HepG2 (cell line): ENCODE measurements around the gene PIGX. TPM values are rescaled to one million over a fixed set of nuclear protein-coding genes. Genes with fewer than 3 reads are reported as not detected.

Experiments used
- BCL6 ChIP-seq: IDR thresholded peaks from 2 replicates; pipeline ENCODE4 v1.6.1; 2016; ENCODE audit warnings: missing genetic modification reagents, missing compliant biosample characterization
- DDIT3 ChIP-seq: sonication (generic); formaldehyde crosslinking; IDR thresholded peaks from 2 replicates; pipeline ENCODE4 v1.4.0; 2020; ENCODE audit warnings: mild to moderate bottlenecking, missing genetic modification reagents
- GPBP1L1 ChIP-seq: sonication (generic); formaldehyde crosslinking; IDR thresholded peaks from 2 replicates; pipeline ENCODE4 v1.5.0; 2020; ENCODE audit warnings: mild to moderate bottlenecking, missing genetic modification reagents
- HMGA1 ChIP-seq: sonication (generic); formaldehyde crosslinking; conservative IDR thresholded peaks from 2 replicates; pipeline ENCODE4 v1.4.0; 2020; ENCODE audit warnings: missing genetic modification reagents
- HMGXB3 ChIP-seq: sonication (generic); formaldehyde crosslinking; IDR thresholded peaks from 2 replicates; pipeline ENCODE4 v1.4.0; 2020; ENCODE audit warnings: missing genetic modification reagents, borderline replicate concordance
- MTERF4 ChIP-seq: sonication (generic); formaldehyde crosslinking; IDR thresholded peaks from 2 replicates; pipeline ENCODE4 v1.8.0; 2023; ENCODE audit warnings: mild to moderate bottlenecking, missing genetic modification reagents
- PATZ1 ChIP-seq: sonication (generic); formaldehyde crosslinking; IDR thresholded peaks from 2 replicates; pipeline ENCODE4 v1.4.0; 2020; ENCODE audit warnings: missing genetic modification reagents
- TFDP1 ChIP-seq: IDR thresholded peaks from 2 replicates; pipeline ENCODE4 v1.6.1; 2016; ENCODE audit warnings: missing compliant biosample characterization, missing genetic modification reagents, borderline replicate concordance
- THAP9 ChIP-seq: sonication (generic); formaldehyde crosslinking; IDR thresholded peaks from 2 replicates; pipeline ENCODE4; 2020; ENCODE audit warnings: missing genetic modification reagents, mild to moderate bottlenecking, borderline replicate concordance
- ZBTB8A ChIP-seq: sonication (generic); formaldehyde crosslinking; IDR thresholded peaks from 2 replicates; pipeline ENCODE4 v1.4.0; 2020; ENCODE audit warnings: mild to moderate bottlenecking, low read depth, missing genetic modification reagents, borderline replicate concordance
- ZKSCAN5 ChIP-seq: sonication (generic); formaldehyde crosslinking; IDR thresholded peaks from 2 replicates; pipeline ENCODE4 v1.5.1; 2020; ENCODE audit warnings: mild to moderate bottlenecking, missing genetic modification reagents
- ZNF34 ChIP-seq: sonication (generic); formaldehyde crosslinking; IDR thresholded peaks from 2 replicates; pipeline ENCODE4 v1.4.0; 2020; ENCODE audit warnings: mild to moderate bottlenecking, missing genetic modification reagents, borderline replicate concordance
- ZNF761 ChIP-seq: sonication (generic); formaldehyde crosslinking; conservative IDR thresholded peaks from 2 replicates; pipeline ENCODE4 v1.4.0; 2020; ENCODE audit warnings: mild to moderate bottlenecking, missing genetic modification reagents
- ZNF772 ChIP-seq: sonication (generic); formaldehyde crosslinking; IDR thresholded peaks from 2 replicates; pipeline ENCODE4 v1.5.0; 2020; ENCODE audit warnings: mild to moderate bottlenecking, missing genetic modification reagents
- polyA plus RNA-seq, 8 experiments: library from polyadenylated mRNA; depleted of rRNA in 3 of 8; stranded (reverse) in 7 of 8; unstranded in 1 of 8; fragments of >200 nt; fragmentation: Illumina TruSeq in 4 of 8; extraction: Trizol in 4 of 8; gene quantifications; 2 replicates each; pipeline versions ENCODE4 v1.2.1 to v1.2.3, GENCODE V29; 2011 to 2016; ENCODE audit warnings: low read depth in 4 of 8, missing spikeins in 1 of 8, mixed read lengths in 1 of 8; ENCODE audit not compliant: insufficient read depth in 1 of 8
- total RNA-seq, 5 experiments: library from RNA; depleted of rRNA; stranded (reverse); fragments of >200 nt; fragmentation: Illumina TruSeq; extraction: Trizol; gene quantifications; 2 replicates each; pipeline ENCODE4 v1.2.3, GENCODE V29; 2016; ENCODE audit warnings: low read depth in 1 of 5

Gene PIGX
- total and polyA plus RNA-seq, 2 of the 13 experiments (the other 11 are each of a cell fraction or from before 2014, with no cell fraction given) = 13.2 to 21.3 TPM

GRCh38 chr3:196711838-196712513 is at the start of gene PIGX, which contains the start of gene CEP19 (continued):
- TF ChIP-seq THAP9 = no peak
- no peak for TF ChIP-seq ZKSCAN5
- no peak for TF ChIP-seq BCL6
- peak; percentile 22; the same call in 1 of the 2 replicates for TF ChIP-seq ZNF761 (CRISPR knock-in tag)
- TF ChIP-seq PATZ1 (CRISPR knock-in tag) = peak; percentile 80
- no peak for TF ChIP-seq GPBP1L1 (CRISPR knock-in tag)
- peak; percentile 66; the same call in 1 of the 2 replicates for TF ChIP-seq TFDP1 (CRISPR knock-in tag)
- TF ChIP-seq DDIT3 (CRISPR knock-in tag) = no peak
- no peak for TF ChIP-seq ZBTB8A (CRISPR knock-in tag)
- TF ChIP-seq ZNF772 (CRISPR knock-in tag) = 0 out of 2 replicates have a peak, but pooled peaks have one; percentile 58
- 0 out of 2 replicates have a peak, but pooled peaks have one; percentile 21 for TF ChIP-seq MTERF4 (CRISPR knock-in tag)
- TF ChIP-seq HMGA1 (CRISPR knock-in tag) = no peak
- TF ChIP-seq ZNF34 = no peak
- TF ChIP-seq HMGXB3 (CRISPR knock-in tag) = no peak
